HepG2 (cell line): ENCODE data around the gene GNPAT. TPM values are rescaled to one million over a fixed set of nuclear protein-coding genes. Genes with fewer than 3 reads are reported as not detected.

Experiments used
- ARID4A ChIP-seq: sonication (generic); formaldehyde crosslinking; IDR thresholded peaks from 2 replicates; pipeline ENCODE4 v1.5.0; 2020; ENCODE audit warnings: mild to moderate bottlenecking, missing genetic modification reagents, borderline replicate concordance
- CAMTA2 ChIP-seq: sonication (generic); formaldehyde crosslinking; IDR thresholded peaks from 2 replicates; pipeline ENCODE4 v1.4.0; 2020; ENCODE audit warnings: mild to moderate bottlenecking, missing genetic modification reagents, borderline replicate concordance
- CEBPB ChIP-seq: IDR thresholded peaks from 2 replicates; pipeline ENCODE4 v1.6.1; 2011; ENCODE audit warnings: low read depth, low read length, improper control_type of control experiment, borderline replicate concordance
- CREM ChIP-seq, 2 experiments: sonication (generic) in 1 of 2; formaldehyde crosslinking in 1 of 2; IDR thresholded peaks; 2 replicates each; pipeline versions ENCODE4 v1.4.0 to v1.6.1; 2016 to 2020; ENCODE audit warnings: antibody characterized with exemption in 1 of 2, mild to moderate bottlenecking in 1 of 2, missing genetic modification reagents in 1 of 2
- ELF4 ChIP-seq: sonication (generic); formaldehyde crosslinking; IDR thresholded peaks from 2 replicates; pipeline ENCODE4 v1.5.0; 2020; ENCODE audit warnings: missing genetic modification reagents, mild to moderate bottlenecking, moderate library complexity, borderline replicate concordance
- FOXA3 ChIP-seq: IDR thresholded peaks from 2 replicates; pipeline ENCODE4 v1.6.1; 2016; ENCODE audit warnings: missing genetic modification reagents, missing compliant biosample characterization
- GTF3A ChIP-seq: sonication (generic); formaldehyde crosslinking; conservative IDR thresholded peaks from 2 replicates; pipeline ENCODE4 v1.4.0; 2020; ENCODE audit warnings: mild to moderate bottlenecking, missing genetic modification reagents
- NFATC3 ChIP-seq: sonication (generic); formaldehyde crosslinking; IDR thresholded peaks from 2 replicates; pipeline ENCODE4 v1.5.1; 2020; ENCODE audit warnings: mild to moderate bottlenecking, missing genetic modification reagents
- NRL ChIP-seq: sonication (generic); formaldehyde crosslinking; IDR thresholded peaks from 2 replicates; pipeline ENCODE4 v1.5.0; 2020; ENCODE audit warnings: missing genetic modification reagents, mild to moderate bottlenecking, moderate library complexity, borderline replicate concordance
- ONECUT2 ChIP-seq: sonication (generic); formaldehyde crosslinking; IDR thresholded peaks from 2 replicates; pipeline ENCODE4 v1.4.0; 2020; ENCODE audit warnings: missing genetic modification reagents
- SNAPC2 ChIP-seq: sonication (generic); formaldehyde crosslinking; IDR thresholded peaks from 2 replicates; pipeline ENCODE4 v1.8.1; 2022; ENCODE audit warnings: mild to moderate bottlenecking, missing genetic modification reagents
- SRF ChIP-seq: IDR thresholded peaks from 2 replicates; pipeline ENCODE4 v1.6.1; 2011; ENCODE audit warnings: mild to moderate bottlenecking, low read depth, low read length, moderate library complexity
- ZBTB4 ChIP-seq: sonication (generic); formaldehyde crosslinking; IDR thresholded peaks from 2 replicates; pipeline ENCODE4 v1.4.0; 2020; ENCODE audit warnings: missing genetic modification reagents, mild to moderate bottlenecking, borderline replicate concordance
- ZNF468 ChIP-seq: sonication (generic); formaldehyde crosslinking; IDR thresholded peaks from 2 replicates; pipeline ENCODE4 v1.8.0; 2022; ENCODE audit warnings: mild to moderate bottlenecking, moderate library complexity, missing genetic modification reagents
- ZNF546 ChIP-seq: sonication (generic); formaldehyde crosslinking; conservative IDR thresholded peaks from 2 replicates; pipeline ENCODE4 v1.8.1; 2023; ENCODE audit warnings: mild to moderate bottlenecking, missing genetic modification reagents
- ZNF550 ChIP-seq: sonication (generic); formaldehyde crosslinking; IDR thresholded peaks from 2 replicates; pipeline ENCODE4 v1.4.0; 2020; ENCODE audit warnings: mild to moderate bottlenecking, missing genetic modification reagents, borderline replicate concordance
- ZNF557 ChIP-seq: sonication (generic); formaldehyde crosslinking; IDR thresholded peaks from 2 replicates; pipeline ENCODE4 v1.4.0; 2020; ENCODE audit warnings: missing genetic modification reagents
- ZNF562 ChIP-seq: sonication (generic); formaldehyde crosslinking; IDR thresholded peaks from 2 replicates; pipeline ENCODE4 v1.8.0; 2022; ENCODE audit warnings: missing genetic modification reagents, borderline replicate concordance
- ZNF570 ChIP-seq: sonication (generic); formaldehyde crosslinking; IDR thresholded peaks from 2 replicates; pipeline ENCODE4 v1.4.0; 2020; ENCODE audit warnings: mild to moderate bottlenecking, missing genetic modification reagents, borderline replicate concordance
- ZNF616 ChIP-seq: sonication (generic); formaldehyde crosslinking; IDR thresholded peaks from 2 replicates; pipeline ENCODE4 v1.5.0; 2020; ENCODE audit warnings: low read depth, mild to moderate bottlenecking, missing genetic modification reagents
- ZNF629 ChIP-seq: sonication (generic); formaldehyde crosslinking; conservative IDR thresholded peaks from 2 replicates; pipeline ENCODE4 v1.5.0; 2020; ENCODE audit warnings: missing genetic modification reagents
- ZNF672 ChIP-seq: sonication (generic); formaldehyde crosslinking; IDR thresholded peaks from 2 replicates; pipeline ENCODE4 v1.8.1; 2022; ENCODE audit warnings: missing genetic modification reagents
- ZNF777 ChIP-seq: sonication (generic); formaldehyde crosslinking; IDR thresholded peaks from 2 replicates; pipeline ENCODE4 v1.4.0; 2020; ENCODE audit warnings: missing genetic modification reagents
- polyA plus RNA-seq, 8 experiments: library from polyadenylated mRNA; depleted of rRNA in 3 of 8; stranded (reverse) in 7 of 8; unstranded in 1 of 8; fragments of >200 nt; fragmentation: Illumina TruSeq in 4 of 8; extraction: Trizol in 4 of 8; gene quantifications; 2 replicates each; pipeline versions ENCODE4 v1.2.1 to v1.2.3, GENCODE V29; 2011 to 2016; ENCODE audit warnings: low read depth in 4 of 8, missing spikeins in 1 of 8, mixed read lengths in 1 of 8; ENCODE audit not compliant: insufficient read depth in 1 of 8
- total RNA-seq, 5 experiments: library from RNA; depleted of rRNA; stranded (reverse); fragments of >200 nt; fragmentation: Illumina TruSeq; extraction: Trizol; gene quantifications; 2 replicates each; pipeline ENCODE4 v1.2.3, GENCODE V29; 2016; ENCODE audit warnings: low read depth in 1 of 5

GNPAT gene
- total and polyA plus RNA-seq, 2 of the 13 experiments (the other 11 are each of a cell fraction or from before 2014, with no cell fraction given) = 58.3 to 114 TPM

GRCh38 chr1:231219422-231220401 is 21.3 kb upstream of the GNPAT start (continued):
- TF ChIP-seq CAMTA2 (CRISPR knock-in tag) (no peak), ZNF557 (no peak), NFATC3 (CRISPR knock-in tag) (no peak), CEBPB (no peak), ZNF468 (no peak), NRL (no peak), ZNF550 (CRISPR knock-in tag) (no peak), ONECUT2 (peak; percentile 88), ZNF777 (CRISPR knock-in tag) (no peak), ELF4 (CRISPR knock-in tag) (no peak), SRF (no peak), ZNF616 (CRISPR knock-in tag) (no peak), ZNF562 (CRISPR knock-in tag) (no peak), CREM (IDR thresholded peaks at IDR 0.05) (peak; percentile 70), CREM (CRISPR knock-in tag; IDR thresholded peaks at IDR 0.05) (no peak), SNAPC2 (CRISPR knock-in tag) (no peak), GTF3A (no peak), FOXA3 (CRISPR knock-in tag) (peak; percentile 70), ZNF570 (no peak), ZBTB4 (CRISPR knock-in tag) (no peak), ZNF546 (CRISPR knock-in tag) (no peak), ARID4A (CRISPR knock-in tag) (no peak; the same call in 1 of the 2 replicates), ZNF672 (CRISPR knock-in tag) (no peak), ZNF629 (CRISPR knock-in tag) (no peak)
